HCEC 1CT (cell line): ENCODE measurements around the gene ZNF80.
"Not testable (repeated sequence)": the region's sequence is repeated elsewhere in the genome, so short reads cannot be mapped to it uniquely, and the experiment has no call there.

Source experiments
- DNase-seq: peaks from one replicate; pipeline ENCODE4 v3.0.0-alpha.2; 2017

ZNF80 gene

DNA sequence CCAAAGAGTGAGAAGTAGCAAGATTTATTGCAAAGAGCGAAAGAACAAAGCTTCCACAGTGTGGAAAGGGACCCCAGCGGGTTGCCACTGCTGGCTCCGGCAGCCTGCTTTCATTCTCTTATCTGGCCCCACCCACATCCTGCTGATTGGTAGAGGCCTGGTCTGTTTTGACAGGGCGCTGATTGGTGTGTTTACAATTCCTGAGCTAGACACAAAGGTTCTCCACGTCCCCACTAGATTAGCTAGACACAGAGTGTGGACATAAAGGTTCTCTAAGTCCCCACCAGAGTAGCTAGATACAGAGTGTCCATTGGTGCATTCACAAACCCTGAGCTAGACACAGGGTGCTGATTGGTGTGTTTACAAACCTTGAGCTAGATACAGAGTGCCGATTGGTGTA, at the start of gene ZNF80:
ZNF80 (minus strand) TSS at position 101 of the 400 bp plus-strand sequence. CDS start 504 bp downstream, outside the sequence.
- DNase-seq = not testable (repeated sequence)

DNA sequence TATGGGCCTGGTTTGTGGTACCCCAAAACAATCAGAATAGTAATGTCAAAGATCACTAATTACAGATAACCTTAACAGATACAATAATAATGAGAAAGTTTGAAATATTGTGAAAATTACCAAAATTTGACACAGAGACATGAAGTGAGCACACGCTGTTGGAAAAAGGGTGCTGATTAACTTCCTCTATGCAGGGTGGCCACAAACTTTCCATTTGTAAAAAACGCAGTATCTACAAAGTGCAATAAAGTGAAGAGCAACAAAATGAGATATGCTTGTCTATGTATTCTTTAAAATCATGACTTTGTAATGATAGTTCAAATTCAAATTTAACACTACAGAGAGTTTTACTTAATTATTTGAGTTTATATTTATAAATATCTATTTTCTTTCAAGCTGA, 48.9 kb upstream of the ZNF80 start:
- no peak for DNase-seq

DNA sequence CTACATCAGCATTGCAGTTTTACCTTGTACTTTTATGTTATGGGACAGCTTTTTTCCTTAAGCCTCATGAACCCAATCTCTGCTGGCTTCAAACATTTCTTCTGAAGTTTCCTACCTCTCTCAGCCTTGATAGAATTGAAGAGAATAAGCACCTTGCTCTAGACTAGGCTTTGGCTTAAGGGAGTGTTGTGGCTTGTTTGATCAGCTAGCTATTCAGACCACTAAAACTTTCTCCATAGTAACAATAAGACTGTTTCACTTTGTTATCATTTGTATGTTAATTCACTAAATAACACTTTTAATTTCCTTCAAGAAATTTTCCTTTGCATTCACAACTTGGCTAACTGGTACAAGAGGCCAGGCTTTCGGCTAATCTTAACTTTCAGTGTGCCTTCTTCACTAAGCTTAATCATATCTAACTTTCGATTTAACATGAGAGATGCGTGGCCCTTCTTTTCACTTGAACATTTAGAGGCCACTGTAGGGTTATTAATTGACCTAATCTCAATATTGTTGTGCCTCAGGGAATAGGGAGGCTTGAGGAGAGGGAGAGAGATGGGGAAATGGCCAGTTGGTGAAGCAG, 48.4 kb upstream of the ZNF80 start:
- DNase-seq = no peak

DNA sequence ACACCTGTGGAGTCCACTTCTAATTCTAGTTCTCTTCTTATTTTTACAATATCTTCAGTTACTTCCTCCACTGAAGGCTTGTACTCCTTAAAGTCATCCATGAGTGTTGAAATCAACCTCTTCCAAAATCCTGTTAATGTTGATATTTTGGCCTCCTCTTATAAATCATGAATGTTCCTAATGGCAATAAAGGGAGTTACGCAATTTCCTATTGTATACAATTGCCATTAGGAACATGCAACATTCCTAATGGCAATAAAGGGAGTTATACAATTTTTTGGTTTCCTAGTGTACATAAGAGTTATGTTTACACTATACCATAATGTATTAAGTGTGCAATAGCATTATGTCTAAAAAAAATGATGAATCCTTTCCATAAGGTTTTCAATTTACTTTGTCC, 47.3 kb upstream of the ZNF80 start:
- DNase-seq = no peak

DNA sequence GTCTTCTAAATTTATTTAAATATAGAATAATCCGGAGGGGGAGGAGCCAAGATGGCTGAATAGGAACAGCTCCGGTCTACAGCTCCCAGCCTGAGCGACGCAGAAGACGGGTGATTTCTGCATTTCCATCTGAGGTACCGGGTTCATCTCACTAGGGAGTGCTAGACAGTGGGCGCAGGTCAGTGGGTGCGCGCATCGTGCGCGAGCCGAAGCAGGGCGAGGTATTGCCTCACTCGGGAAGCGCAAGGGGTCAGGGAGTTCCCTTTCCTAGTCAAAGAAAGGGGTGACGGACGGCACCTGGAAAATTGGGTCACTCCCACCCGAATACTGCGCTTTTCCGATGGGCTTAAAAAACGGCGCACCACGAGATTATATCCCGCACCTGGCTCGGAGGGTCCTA, 39.5 kb upstream of the ZNF80 start:
- not testable (repeated sequence) for DNase-seq

DNA sequence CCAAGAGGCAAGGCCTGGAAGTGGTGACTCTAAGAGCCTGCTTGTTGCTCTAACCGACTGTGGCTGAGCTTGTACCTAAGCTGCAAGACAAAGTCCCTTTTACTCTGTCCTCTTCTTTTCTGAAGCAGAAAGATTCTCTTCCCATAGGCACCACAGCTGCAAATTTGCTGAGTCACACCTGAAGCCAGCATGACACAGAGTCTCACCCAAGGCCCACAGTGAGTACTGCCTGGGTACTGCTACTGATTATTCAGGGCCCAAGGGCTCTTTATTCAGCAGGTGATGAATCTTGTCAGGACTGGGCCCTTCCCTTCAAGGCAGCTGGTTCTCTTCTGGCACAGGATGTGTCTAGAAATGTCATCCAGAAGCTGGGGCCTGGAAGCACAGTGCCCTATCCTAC, 37.6 kb upstream of the ZNF80 start:
- peak; percentile 3 for DNase-seq

DNA sequence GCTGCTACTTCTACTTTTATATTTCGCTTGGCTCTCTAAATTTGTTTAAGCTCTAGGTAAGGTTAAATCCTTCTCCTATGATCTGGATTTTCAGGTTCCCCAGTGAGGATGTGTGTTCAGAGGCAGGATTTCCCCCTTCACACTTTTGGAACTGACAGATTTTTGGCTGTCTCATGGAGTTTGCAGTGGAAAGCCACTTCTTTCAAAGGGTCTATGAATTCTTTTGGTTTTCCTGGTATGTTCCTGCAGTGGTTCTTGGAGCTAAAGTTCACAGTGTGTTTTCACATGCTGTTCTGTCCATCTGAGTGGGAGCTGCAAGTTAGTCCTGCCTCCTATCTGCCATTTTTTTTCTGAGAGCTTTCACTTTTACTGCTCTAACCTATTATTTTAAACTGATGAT, 34.9 kb upstream of the ZNF80 start:
- no peak for DNase-seq

DNA sequence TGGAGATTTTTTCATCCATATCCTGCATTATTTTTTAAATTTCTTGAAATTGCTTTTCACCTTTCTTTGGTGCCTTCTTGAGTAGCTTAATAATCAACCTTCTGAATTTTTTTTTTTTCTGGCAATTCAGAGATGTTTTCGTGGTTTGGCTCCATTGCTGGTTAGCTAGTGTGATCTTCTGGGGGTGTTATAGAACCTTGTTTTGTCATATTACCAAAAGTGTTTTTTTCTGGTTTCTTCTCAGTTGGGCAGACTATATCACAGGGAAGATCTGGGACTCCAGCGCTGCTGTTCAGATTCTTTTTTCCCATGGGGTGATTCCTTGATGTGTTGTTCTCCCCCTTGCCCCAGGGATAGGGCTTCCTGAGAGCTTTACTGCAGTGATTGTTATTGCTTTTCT, 32.6 kb upstream of the ZNF80 start:
- no peak for DNase-seq

DNA sequence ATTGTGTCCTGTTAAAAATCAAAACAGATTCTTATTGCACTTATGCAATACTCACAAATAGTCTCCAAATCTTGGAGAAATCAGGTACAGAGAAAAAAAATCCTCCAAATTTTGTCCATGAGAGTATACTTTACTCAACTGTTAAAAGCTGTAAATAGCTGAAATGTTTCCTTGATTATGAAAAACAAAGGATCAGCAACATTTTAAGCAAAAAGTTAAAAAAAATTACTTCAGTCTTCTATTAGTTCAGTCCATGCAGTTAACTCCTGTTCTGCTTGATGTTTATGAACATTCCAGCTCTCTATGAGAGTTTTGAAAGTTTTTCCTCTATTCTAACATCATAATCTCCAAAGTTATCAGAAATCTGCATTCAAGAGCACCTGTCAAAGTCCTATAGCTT, 22.8 kb upstream of the ZNF80 start:
- DNase-seq = no peak

DNA sequence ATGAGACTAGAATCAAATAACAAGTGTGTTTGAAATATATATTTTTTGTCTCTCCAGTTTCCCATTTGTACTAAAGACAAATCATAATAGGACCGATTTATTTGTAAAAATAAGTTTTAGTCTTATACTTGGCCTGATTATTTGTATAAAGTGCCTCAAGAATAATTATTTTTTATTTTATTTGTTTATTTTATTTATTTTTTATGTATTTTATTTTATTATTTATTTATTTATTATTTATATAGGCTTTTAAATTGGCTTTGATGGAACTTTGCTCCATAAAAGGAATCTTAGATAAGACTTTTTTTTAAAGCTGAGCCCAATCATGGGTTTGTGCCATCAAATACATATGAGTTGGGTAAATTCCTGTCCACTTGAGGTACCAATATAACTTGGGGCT, 22.2 kb upstream of the ZNF80 start:
- no peak for DNase-seq

DNA sequence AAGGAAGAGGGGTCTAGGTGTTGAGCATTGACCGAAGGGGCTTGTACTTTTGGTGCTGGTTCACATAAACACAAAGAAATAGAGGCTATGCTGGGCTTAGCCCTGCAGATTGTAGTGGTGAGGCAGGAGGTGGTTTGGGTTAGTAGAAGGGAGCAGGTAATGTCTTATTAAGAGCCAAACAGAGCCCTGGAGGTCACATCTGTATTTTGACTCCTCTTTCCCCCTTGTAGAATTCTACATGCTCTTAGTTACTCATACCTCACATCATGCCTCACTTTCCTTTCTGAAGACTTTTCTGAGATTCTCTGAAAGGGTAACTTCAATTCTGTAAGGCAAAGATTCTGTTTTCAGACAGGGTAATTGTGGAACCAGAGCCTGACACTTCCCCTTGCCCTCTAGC, 16.1 kb upstream of the ZNF80 start:
- DNase-seq = no peak

DNA sequence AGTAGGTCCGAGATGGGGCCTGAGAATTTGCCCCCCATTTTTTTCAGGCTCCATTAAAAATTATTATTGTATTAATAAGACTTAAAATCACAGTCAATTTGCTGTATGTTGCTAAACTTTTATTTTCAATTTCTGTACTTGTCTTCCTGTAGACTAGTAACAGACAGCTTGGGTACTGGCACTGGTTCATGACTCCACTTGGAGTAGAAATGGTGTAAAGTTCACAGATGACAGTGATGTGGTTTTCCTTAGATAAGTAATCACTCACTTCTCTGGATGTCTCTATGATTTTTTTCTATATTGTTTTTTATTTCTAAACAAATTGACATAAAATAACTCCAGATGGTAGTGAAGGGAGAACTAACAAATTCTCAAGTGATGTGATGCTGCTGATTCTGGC, 15.6 kb upstream of the ZNF80 start:
- DNase-seq = no peak

DNA sequence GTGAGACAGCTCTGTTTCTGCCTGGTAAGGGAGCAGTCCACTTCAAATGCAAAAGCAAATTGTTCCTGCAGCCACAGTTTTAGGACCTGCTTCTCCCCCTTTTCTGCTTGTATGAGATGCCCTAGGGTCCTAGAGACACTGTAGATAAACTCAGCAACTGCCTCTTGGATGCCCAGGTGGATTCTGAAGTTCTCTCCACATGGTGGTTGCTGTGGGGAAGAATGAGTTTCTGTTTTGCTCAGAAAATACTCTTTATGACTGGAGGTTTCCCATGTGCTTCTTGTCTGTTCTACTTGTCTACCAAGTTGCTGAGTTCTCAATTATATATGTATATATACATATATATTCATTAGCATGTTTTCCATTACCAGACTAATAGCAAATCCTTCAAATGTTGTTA, 5.6 kb upstream of the ZNF80 start:
- DNase-seq = no peak

DNA sequence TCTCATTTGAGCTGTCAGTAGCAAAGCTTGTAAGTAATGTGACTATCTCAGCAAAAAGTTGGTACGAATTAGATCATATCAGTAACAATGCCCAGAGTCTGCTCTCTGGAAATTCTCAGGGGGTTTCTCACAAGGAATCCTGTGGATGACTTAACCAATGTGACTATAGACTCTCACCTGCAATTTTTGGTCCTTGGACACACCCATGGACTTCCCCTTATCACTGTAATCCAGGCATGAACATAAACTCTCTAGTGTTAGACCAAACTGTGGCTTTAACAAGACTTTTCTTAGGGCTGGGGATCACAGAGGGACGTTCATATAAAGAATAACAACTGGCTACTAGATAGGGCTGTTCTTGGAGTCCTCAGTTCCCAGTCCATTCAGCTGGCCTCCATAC, 3.9 kb upstream of the ZNF80 start:
- DNase-seq = no peak

DNA sequence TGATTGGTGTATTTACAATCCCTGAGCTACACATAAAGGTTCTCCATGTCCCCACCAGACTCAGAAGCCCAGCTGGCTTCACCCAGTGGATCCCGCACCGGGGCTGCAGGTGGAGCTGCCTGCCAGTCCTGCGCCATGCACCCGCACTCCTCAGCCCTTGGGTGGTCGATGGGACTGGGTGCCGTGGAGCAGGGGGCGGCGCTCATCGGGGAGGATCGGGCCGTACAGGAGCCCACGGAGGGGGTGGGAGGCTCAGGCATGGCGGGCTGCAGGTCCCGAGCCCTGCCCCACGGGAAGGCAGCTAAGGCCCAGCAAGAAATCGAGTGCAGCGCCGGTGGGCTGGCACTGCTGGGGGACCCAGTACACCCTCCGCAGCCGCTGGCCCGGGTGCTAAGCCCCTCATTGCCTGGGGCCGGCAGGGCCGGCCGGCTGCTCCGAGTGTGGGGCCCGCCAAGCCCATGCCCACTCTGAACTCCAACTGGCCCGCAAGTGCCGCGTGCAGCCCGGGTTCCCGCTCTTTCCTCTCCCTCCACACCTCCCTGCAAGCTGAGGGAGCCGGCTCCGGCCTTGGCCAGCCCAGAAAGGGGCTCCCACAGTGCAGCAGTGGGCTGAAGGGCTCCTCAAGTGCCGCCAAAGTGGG, 888 bp upstream of the ZNF80 start:
- DNase-seq = not testable (repeated sequence)

DNA sequence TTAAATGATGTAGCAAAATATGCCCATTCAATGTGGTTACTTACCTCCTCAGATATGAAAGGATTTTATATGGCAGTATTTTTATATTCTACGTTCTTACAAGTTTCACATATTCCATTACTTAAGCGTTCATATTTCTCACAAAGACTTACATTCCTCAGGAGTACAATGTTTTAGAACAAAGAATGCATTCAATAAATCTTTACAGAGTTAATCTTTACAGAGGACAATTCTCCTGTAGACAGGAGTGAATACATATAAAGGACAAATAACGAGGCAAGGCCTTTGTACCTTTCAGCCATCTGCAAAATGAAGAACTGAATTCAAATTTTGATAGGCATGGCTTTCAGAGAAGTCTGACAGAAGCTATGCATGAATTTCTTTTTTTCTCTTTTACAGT, 1.9 kb downstream of the ZNF80 start:
- no peak for DNase-seq

DNA sequence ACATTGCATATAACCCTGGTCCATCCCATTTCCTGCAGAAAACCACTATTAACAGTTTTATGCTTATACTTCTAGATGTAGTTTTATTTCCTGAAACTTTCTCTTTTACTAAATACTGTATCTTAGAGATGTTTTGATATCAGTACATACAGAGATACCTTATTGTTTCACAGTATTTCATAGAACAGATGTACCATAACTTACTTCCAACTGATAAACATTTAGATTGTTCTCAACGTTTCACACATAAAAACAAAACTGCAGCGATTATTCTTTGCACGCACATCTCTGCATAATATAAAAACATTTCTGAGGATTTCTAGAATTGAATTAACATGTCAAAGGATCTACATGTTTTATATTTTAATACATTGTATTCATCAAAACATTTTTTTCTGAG, 2.6 kb downstream of the ZNF80 start:
- no peak for DNase-seq

DNA sequence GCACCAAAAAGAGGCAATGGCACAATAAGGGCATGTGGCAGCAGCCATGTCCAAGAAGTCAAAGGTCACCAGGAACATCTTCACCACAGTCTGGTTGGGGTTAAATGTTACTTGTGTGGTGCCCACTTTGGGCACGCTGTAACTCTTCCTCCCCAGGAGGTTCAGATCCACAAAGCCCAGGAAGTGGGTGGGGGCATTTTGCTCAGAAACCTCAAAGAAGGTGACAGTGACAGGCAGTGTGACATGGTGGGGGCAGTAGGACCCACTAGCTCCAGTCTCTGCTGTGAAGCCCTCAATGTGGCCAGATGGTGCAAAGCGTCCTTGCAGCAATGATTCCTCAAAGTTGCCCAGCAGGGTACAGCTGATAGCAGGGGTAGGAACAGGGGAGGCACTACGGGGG, 5.8 kb downstream of the ZNF80 start:
- no peak for DNase-seq

DNA sequence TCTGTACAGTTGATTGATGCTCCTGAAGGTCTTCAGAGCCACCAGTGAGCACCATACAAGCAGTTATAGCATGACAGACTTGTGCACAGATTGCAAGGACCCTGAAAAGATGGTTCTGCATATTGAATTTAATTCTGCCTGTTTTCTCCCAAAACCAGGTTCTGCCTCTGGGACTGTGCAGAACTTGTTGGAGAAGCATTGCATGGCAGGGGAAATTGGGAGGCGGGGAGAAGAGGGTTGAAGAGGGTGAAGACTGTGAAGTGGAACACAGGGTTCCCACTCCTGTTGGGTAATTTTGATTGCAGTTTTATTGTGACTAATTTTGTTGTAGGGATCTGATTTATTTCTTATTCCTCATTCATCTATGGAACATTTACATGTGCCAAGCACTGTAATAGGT, 10.3 kb downstream of the ZNF80 start:
- no peak for DNase-seq

DNA sequence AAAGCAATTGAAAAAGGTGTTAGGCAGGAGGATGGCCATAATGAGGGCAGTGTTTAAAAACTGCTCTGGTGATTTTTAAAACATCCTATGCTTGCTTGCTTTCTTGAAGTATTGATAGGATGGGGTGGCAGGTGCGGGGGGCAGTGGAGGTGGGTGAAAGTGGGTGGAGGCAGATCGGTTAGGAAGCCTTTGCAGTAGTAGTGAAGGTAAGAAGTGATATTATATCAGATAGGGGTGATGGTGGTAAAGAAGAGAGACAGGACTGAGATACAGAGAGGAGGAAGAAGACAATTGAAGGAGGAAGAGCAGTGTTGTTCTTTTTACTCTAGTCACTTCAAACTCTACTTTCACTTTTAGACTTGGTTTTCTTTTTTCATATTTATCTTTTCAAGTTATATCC, 11.1 kb downstream of the ZNF80 start:
- no peak for DNase-seq

DNA sequence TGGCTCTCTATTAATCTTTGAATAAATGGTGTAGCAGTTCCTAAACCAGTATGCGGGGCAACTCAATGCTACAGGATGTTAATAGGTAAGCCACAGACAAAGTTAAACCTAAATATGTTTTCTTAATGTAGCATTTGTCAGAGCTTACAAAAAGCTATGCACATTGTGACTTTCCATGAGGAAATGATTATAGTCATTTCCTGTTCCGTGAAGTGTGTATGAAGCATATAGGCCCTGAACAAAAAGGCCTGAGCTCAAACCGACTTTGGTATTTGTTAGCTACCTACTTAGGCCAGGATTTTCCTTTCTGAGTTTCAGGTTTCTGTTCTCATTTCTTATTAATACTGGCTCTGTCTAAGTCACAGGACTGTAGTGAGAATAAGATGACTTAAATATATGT, 14.2 kb downstream of the ZNF80 start:
- no peak for DNase-seq

DNA sequence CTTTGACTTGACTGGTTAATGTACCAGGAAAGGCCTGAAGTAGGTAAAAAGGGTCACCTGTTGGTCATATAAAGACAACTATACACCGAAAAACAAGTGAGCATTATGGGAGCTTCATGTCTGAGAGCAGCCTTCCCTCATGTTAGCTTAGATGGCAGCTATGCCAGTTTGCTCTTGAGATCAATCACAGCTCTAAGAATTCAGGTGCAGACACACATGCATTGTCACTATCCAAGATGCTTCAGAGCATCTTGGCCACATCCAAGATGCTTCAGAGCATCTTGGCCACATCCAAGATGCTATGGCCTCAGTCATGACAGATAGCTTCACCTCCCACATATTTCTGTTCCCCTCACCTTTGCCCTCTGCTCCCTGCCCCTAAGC, 15.5 kb downstream of the ZNF80 start:
- no peak for DNase-seq

DNA sequence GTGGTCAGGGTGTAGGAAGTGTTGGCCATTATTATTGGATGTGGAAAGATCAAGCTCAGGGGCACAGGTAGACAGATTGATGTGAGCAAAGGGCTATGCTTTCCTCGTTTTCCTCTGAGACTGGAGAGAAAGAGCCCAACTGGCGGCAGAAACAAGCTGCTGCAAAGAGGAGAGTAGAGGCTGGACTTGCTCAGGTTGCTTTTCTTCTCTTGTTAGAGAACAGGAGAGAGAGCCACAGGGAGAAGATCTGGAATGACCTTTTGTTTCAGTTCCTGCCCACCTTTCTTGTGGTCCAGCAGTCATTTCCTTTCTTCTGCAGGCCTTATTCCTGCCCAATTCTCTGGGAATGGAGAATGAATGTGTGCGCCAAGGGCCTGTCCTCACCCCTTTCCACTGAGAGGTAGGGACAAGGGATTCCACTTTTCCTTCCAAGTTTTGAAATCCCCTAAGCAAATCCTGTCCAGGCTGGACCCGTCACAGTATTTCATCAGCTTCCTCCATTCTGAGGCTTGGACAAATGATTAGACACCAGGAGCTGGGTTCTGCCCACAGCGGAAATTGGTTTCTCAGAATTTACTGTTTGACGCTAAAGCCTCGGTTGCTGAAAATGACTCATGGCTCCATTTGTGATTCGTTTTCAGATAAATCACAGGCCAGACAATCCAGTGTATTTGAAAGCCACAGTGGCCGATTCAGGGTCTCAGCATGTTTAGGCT, 16.1 kb downstream of the ZNF80 start:
- DNase-seq = no peak

DNA sequence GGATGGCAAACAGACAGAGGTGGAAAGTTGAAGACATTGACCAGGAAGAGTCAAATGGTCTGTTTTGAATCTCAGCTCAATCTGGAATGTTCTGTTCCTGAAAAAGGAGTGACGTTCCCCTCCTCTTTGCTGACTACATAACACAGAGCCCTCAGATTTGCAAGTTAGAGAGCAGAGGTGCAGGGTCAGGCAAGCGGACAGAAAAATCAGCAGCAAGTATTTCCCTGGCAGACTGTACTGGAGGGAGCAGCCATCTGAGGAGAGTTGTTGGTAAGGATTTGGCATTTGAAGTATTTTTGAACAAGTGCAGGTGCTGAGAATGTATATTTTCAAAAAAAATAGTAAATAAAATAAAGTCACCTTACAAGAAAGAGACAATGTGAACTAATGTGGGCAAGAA, 17.6 kb downstream of the ZNF80 start:
- no peak for DNase-seq
